Cardiac fibroblast (primary cell): Measurements from ENCODE around the gene ADAMTS17.

Source experiments
- DNase-seq, 2 donors: peaks; one replicate each; pipeline versions ENCODE4 v3.0.0 to v3.0.0-alpha.2; 2010; ENCODE audit warnings: low read depth in 2 of 2
- H3K4me3 ChIP-seq, 2 donors: replicated peaks in 1 of 2; 1 replicate in 1 of 2; 2 replicates in 1 of 2; pipeline ENCODE4 v1.5.1; 2011; ENCODE audit warnings: low read depth in 2 of 2, low read length in 2 of 2, mild to moderate bottlenecking in 2 of 2, moderate library complexity in 1 of 2
- TF ChIP-seq, protein P1 (sequence below): IDR thresholded peaks from one replicate; pipeline ENCODE4 v1.5.1; 2011; ENCODE audit warnings: low read depth, mild to moderate bottlenecking, low read length, inconsistent platforms

The ADAMTS17 gene

DNA sequence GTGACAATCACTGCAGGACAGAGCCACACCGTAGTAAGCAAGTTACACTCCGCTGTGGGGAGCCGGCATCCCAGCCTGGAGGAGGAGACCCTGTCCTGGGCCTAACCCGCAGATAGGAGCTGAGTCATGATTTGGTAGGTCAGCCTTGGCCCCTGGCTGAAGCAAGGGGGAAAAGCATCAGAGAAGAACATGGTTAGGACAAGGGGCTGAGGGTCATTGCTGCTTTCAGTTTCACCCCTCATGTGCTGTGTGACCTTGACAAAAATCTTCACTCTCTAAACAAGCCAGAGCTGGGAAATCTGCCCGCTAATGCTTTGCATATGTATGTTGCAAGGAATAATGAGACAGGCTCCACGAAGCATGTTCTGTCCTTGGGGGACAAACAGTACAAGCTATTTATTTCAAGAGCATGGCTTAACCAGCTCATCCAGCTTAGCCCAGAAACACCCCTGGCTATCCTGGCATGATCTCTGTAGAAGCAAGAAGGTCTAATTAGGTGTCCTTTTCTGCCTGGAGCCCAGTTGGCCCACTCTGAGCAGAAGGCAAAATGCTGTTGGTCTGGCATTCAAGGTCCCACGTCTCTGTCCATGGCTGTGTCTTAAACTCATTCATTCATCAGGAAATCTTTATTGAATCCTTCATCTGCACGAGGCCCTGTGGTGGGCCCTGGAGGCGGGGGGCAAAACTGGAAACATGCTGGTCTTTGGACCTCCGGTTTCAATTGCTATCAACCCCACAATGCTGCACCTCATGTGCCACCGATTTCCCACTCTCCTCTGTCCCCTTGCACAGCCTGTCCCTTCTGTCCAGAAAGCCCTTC is 387.2 kb downstream of the ADAMTS17 start:
- peak in 1 of 2 donors; percentile 21 for DNase-seq
- TF ChIP-seq, protein P1, sequence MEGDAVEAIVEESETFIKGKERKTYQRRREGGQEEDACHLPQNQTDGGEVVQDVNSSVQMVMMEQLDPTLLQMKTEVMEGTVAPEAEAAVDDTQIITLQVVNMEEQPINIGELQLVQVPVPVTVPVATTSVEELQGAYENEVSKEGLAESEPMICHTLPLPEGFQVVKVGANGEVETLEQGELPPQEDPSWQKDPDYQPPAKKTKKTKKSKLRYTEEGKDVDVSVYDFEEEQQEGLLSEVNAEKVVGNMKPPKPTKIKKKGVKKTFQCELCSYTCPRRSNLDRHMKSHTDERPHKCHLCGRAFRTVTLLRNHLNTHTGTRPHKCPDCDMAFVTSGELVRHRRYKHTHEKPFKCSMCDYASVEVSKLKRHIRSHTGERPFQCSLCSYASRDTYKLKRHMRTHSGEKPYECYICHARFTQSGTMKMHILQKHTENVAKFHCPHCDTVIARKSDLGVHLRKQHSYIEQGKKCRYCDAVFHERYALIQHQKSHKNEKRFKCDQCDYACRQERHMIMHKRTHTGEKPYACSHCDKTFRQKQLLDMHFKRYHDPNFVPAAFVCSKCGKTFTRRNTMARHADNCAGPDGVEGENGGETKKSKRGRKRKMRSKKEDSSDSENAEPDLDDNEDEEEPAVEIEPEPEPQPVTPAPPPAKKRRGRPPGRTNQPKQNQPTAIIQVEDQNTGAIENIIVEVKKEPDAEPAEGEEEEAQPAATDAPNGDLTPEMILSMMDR = no peak
- H3K4me3 ChIP-seq = no peak overlapping the region

DNA sequence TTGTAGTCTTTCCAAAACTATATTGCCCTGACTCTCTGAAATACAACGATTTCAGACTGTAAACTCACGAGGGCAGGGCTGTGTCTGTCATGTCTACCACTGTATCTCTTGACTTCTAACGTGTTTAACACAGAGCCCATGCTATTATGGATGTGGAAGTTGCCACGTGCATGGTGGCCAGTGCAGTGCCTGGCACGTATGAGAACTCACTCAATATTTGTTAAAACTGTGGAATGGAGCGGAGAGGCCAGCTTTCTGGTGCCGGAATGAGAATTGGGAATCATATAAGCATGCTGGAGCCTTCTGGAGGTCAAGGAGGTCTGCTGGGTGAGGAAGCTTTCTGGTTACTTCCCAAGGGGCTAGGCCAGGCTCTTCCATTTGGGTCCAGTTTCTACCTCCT is 387.9 kb downstream of the ADAMTS17 start:
- TF ChIP-seq, protein P1 = no peak
- DNase-seq = no peak
- H3K4me3 ChIP-seq = no peak overlapping the region

DNA sequence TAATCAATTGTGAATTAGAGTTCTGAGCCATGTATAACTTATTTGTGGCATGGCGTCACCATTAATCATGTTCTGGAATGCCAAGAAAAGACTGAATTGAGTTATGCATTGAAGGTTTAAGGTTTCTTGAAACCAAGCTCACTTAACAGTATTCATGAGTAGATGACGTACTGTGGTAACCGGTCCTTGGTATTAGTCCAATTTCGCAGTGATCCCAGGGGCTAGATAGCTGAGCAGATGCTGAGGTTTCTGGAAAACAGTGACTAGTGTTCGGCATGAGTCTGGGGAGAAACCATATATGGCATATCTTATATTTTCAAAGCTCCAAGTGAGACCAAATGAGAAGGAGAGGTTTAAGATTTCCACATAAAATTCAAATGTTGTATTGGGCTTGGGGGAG is 390.3 kb downstream of the ADAMTS17 start:
- peak; percentile 1 to 60 for DNase-seq
- TF ChIP-seq, protein P1 = no peak

DNA sequence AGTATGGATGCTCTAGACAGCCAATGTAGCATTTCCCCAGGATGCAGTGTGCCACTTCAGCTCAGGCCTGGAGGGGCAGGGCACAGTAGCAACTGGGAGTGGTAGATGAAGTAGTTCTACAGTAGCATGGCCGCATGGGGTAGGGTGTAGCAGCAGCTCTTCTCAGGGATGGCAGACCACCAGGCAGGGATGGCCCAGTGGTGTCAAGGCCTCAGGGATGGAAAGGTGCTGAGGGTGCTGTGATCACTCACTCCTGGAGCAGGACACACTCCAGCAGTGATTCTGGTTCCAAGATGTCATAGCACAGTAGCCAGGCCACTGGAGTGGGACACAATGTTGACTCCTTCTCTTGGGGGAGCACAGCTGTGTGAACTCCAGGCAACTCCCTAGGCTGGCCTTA is 397.6 kb downstream of the ADAMTS17 start:
- no peak overlapping the region for H3K4me3 ChIP-seq
- TF ChIP-seq, protein P1 = no peak
- DNase-seq = no peak

More for the DNA sequence above, 390.3 kb downstream of the ADAMTS17 start:
- no peak overlapping the region for H3K4me3 ChIP-seq

DNA sequence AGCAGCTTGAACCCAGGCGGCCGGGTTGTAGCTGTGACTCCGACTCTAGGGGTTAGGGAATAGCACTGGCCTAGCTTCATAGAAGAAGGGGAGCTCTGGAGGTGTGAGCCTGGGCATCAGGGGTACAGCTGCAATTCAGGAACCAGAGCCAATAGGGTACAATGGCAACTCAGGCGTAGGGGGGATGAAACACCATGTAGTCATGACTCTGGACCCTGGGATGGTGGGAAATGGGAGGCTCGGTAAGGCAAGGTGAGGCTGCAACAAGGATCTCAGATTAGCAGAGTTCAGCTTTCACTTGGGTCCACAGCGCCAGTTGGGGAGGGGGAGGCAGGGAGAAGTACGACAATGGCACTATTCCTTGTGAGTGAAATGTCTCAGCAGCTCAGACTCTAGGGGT is 398.3 kb downstream of the ADAMTS17 start:
- DNase-seq = no peak
- TF ChIP-seq, protein P1 = no peak
- no peak overlapping the region for H3K4me3 ChIP-seq

DNA sequence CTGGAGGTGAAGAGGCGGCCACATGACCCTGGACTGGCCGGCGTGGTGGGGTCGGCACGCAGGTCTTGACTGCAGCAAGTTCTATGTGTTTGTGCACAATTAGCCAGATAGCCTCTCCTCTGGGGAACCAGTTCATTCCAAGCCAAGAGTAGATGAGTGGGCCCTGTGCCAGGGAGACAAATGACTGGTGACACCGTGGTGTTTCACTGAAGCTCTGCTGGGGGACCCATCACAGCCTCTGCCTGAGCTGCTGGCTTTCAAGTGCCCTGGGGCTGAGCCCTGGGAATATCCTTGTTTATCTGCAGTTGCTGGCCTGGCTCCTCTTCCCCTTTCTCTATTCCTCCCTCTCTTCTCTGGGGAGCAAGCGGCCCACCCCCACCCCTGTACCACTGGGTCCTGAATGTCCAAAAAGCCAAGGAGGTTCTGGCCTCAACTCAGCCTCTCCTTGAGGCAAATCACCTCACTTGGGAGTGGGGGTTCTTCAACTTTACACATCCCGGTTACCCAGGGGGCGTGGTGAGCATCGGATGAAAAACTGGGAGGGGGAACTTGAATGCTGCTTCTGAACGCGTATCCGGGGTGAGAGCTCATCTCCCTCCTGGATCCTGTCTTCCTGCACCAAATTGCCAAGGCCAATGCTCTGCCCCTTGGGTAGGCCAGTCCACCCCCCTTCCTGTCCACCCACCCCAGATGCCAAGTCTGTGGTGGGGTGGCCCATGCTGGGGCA is 408.9 kb downstream of the ADAMTS17 start:
- TF ChIP-seq, protein P1 = no peak
- no peak for DNase-seq

More for the DNA sequence above, 408.9 kb downstream of the ADAMTS17 start:
- no peak overlapping the region for H3K4me3 ChIP-seq
